HG03103 (cell line): ENCODE data around the gene ARHGEF39.

ENCODE experiments used
- ATAC-seq: cut with Tn5 transposase; IDR thresholded peaks from one replicate; pipeline ENCODE4 v1.9.1; 2021; ENCODE audit warnings: low read depth; ENCODE audit not compliant: unreplicated experiment

ARHGEF39 gene

GRCh38 chr9:35691757-35692301, 26.8 kb upstream of the ARHGEF39 start:
- ATAC-seq = no peak

- no peak for ATAC-seq
These were observed 26.3 kb upstream of the ARHGEF39 start for GRCh38 chr9:35691334-35691650.

GRCh38 chr9:35690614-35691333, 25.8 kb upstream of the ARHGEF39 start:
- ATAC-seq = no peak

GRCh38 chr9:35690294-35690613, 25.3 kb upstream of the ARHGEF39 start:
- no peak for ATAC-seq

GRCh38 chr9:35689542-35690293, 24.7 kb upstream of the ARHGEF39 start, which contains the start of gene TPM2:
TPM2 (minus strand) TSS chr9:35689925; CDS start chr9:35689817, 108 bp downstream.
- ATAC-seq = no peak

- no peak for ATAC-seq
These were observed 23.9 kb upstream of the ARHGEF39 start for GRCh38 chr9:35688558-35689541.

- no peak for ATAC-seq
These were observed 23.1 kb upstream of the ARHGEF39 start for GRCh38 chr9:35687972-35688557.

GRCh38 chr9:35687306-35687705, 22.3 kb upstream of the ARHGEF39 start:
- no peak for ATAC-seq

GRCh38 chr9:35686222-35687203, 21.5 kb upstream of the ARHGEF39 start:
- ATAC-seq = no peak

- ATAC-seq = no peak
These were observed 20.5 kb upstream of the ARHGEF39 start for GRCh38 chr9:35685506-35685905.

- ATAC-seq = no peak
These were observed 19.9 kb upstream of the ARHGEF39 start for GRCh38 chr9:35684921-35685320.

GRCh38 chr9:35683323-35683722, 18.3 kb upstream of the ARHGEF39 start:
- no peak for ATAC-seq

- ATAC-seq = no peak
These were observed 17.7 kb upstream of the ARHGEF39 start for GRCh38 chr9:35682520-35683315.

GRCh38 chr9:35682051-35682450, 17.1 kb upstream of the ARHGEF39 start:
- no peak for ATAC-seq

GRCh38 chr9:35681341-35682002, 16.5 kb upstream of the ARHGEF39 start:
- ATAC-seq = no peak

GRCh38 chr9:35680331-35681105, 15.5 kb upstream of the ARHGEF39 start:
- no peak for ATAC-seq

- ATAC-seq = no peak
These were observed 14.9 kb upstream of the ARHGEF39 start for GRCh38 chr9:35679766-35680330.
